NCI-H187 treated with DMSO at 0.1 percent for 48 hours (cell line): ENCODE measurements around the gene STARD7.
"Not testable (repeated sequence)": the region's sequence is repeated elsewhere in the genome, so short reads cannot be mapped to it uniquely, and the experiment has no call there.

Source experiments
- DNase-seq: peaks from one replicate; lab custom pipeline; 2025; lab: John Stamatoyannopoulos, UW

Gene STARD7

DNA sequence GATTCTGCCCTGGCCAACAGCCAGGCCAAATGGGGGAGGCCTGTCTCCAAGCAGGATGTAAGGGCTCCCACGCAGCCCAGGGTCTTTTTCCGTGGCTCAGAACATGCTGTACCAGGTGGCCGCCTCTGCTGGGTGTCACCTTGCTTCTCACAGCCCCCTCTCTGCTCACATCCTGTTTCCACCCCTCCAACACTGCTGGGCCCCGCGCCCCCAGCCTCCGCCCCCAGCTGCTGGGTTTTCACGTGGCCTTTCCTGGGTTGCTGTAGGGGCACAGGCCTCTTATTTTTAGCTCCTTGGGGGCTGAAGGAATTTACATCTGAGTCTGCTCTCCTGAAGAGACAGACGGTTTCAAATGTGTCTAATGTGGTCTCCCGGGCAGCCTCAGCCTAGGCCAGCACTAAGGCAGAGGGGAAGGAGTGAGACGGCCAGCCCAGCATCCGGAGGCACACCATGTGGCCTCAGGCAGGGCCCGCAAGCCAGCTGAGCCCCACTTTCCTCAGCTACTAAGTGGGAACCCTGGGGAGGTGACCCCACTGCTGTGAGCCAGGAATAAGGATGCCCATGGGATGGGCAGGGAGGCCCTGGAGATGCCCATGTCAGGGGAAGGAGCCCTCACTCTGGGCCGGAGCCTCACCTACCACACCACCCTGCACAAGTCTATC, 44.7 kb downstream of the STARD7 start:
- DNase-seq, result no peak

DNA sequence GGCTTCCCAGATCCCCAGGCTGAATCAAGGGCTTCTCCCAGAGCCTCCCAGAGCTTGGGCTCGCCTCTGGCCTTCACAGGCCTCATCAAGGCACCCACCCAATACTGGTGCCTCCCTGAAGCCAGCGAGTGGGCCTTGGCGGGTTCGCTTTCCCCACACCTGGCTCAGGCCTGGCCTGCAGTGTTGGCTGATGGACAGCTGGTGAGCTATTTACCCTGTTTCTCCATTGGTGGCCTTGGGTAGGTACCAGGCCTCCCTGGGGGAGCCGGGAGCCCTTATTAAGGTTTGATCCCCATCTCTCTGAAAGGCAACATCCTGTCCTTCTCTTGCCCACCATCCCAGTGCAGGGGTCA, 45.2 kb downstream of the STARD7 start:
- no peak for DNase-seq

DNA sequence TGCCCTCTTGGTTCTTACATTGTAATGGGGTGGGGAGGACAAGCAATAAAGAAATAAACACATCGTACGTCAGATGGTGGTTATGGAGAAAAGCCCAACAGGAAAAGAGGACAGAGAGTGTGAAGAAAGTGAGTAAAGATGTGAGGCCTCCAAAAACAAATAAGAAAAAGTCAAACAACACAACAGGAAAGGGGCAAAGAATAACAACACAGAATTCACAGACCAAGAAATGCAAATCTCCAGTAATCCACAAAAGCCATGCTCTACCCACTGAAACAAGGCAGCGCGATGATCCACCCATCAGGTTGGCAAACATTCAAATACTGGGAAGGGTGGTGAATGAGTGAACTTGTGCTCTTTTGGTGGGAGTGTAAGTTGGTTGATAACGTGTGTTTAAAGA, 46.7 kb downstream of the STARD7 start:
- no peak for DNase-seq

DNA sequence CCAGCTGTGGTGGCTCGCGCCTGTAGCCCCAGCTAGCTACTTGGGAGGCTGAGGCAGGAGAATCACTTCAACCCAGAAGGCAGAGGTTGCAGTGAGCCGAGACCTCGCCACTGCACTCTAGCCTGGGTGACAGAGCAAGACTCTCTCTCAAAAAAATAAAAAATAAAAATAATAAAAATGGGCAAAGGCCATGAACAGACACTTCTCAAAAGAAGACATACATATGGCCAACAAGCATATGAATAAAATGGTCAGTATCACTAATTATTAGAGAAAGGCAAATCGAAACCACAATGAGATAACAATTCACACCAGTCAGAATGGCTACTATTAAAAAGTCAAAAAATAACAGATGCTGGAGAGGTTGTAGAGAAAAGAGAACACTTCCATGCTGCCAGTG, 48.3 kb downstream of the STARD7 start:
- DNase-seq, result not testable (repeated sequence)

DNA sequence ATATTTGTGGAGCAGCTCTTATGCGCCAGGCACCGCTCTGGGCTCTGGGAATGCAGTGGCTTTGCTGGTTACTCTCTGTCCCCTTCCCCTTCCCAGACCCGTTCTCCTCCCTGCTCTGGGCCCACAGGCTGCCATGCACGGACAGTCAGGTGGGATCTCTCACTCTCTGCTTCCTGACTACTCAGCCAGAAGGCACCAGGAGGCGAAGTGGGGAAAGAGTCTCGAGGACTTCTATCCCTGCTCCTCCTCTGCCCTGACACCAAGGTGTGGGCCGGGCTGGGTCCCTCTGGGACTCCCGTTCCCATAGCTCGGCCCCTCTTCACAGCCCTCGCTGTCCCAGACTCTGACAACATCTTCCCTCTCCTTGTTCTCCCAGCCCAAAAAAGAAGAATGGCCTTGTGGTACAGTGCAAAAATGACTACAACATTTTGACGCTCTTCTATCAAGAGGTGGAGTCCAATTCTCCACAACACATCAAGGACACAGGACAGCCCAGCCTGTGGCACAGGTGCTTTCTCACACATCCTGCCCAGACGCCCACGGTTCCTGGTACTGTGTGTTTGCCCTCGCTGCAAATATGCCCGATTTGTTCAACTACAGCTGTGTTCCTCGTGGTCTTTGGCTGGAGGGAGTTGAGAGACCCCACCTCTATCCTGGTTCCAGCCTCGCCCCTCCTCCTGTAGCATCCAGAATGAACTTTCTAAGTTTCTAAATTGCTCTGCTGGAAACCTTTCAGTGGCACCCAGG, 49.4 kb downstream of the STARD7 start:
- DNase-seq, result no peak

DNA sequence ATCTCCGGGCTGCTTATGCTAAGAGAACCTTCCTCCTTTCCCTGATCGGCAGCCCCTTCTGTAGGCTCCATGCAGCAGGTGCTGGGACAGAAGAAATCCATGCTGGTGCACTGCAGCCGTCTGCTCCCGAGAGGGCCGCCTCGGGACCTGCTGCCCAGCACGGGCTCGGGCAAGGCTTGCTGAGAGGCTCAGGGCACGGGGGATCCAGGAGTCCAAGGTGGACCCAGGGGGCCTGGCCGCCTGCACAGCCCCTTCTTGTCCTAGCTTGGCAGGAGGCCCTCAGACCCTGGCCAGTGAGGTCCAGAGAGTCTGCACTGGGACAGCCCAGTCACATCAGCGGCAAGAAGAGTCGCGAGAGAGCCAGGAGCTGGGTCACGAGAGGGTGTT, 50.1 kb downstream of the STARD7 start:
- no peak for DNase-seq

DNA sequence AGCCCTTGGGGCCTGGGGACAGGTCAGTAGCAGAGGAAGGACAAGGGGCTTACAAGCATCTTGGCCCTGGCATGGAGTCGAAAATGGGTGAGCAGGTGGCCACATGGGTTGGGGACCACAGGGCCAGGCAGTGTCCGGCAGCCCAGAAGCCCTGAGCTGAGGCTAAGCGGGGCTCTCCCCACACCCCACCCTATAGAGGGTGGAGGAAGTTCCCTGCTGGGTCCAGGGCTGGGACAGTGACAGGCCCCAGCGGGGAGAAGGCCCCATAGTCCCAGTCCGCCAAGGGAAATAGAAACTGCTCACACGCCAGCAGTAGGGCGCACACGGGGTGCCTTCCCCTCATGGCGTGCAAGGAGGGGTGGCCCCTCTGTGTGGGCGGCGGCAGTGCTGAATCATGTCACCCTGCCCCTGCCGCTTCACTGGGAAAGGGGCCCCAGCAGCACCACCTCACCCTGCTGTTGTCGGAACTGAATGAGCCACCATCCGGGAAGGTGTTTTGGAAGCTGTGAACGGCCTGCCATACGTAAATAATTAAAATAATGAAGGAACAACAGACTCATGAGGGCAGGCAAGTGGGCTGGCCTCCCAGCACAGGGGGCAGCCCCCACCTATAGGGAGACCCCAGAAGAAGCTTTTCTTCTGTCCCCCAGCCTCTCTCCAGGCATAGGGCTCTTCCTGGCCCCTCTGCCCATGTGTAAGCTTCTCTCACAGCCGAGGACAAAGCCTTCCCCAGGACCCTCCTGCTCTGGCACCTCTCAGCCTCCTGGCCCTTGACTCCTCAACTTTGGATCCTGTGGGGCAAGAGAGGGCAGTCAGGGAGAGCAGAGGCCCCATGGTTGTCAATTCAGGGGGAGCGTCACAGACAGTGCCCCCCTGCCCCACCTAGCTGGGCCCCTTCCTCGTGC, 50.7 kb downstream of the STARD7 start:
- DNase-seq, result no peak

DNA sequence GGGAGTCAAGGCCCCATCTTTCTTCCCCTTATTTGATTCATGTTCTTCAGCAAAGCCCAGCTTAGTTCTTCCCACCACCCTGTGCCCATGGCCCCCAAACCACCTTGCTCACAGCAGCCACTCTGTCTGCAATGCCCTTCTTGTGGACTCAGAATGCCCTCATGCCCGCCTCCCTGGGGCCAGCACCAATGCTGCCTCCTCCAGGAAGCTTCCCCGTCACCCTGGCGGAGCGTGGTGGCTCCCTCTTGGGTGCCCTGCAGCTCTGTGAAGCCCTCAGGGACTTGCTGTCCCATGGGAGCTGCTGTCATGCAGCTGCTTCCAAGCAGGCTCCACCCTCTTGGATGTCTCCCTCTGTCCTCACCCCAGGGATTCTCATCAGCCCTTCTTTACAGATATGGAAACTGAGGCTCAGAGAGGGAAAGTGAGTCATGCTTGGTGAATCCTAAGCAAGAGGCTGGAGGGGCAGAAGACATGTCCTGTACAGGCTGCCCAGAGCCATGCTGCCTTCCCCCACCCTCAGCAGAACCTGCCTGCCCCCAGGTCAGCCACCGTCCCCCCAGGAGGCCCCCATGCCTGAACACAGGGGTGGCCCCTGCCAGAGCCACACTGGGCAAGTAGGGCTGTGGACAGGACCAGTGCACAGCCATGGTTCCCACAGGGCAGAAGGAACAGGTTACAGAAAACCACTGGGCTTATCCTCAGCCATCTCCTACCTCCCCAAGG, 51.5 kb downstream of the STARD7 start:
- DNase-seq, result no peak

DNA sequence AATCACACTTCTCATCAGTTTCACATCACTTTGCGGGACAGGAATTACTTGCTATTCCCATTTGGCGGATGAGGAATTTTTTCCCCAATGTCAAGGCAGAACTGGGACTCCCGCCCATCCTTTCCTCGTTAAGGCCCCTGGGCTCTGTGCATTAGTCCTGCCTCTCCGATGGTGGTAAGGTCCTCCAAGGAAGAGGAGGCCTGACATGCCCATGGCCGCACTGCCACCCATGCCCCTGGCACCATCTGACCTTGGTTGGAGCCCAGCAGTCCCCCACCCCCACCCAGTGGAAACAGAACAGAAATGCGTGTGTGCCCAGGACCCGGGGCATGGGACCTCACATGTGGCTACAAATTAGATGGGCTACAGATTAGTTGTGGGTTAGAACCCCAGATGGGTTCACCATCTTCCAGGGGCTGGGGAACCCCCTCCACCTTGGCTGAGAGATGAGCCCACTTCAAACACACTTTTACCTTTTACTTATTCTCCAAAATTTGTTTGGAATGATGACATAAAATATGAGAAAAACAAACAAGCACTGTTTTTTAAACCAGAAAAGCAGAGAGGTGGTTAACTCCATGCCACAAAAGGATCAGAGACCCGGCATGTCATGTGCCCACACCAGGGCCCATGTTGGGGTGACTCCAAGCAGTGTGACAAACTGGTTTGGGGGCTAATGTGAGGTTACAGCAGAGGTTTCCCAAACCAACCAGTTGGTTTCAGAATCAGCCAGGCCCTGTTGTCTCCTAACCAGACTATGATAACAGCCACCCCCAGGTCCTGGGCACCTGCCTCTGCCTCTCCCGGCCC, 52.4 kb downstream of the STARD7 start:
- DNase-seq, result no peak

DNA sequence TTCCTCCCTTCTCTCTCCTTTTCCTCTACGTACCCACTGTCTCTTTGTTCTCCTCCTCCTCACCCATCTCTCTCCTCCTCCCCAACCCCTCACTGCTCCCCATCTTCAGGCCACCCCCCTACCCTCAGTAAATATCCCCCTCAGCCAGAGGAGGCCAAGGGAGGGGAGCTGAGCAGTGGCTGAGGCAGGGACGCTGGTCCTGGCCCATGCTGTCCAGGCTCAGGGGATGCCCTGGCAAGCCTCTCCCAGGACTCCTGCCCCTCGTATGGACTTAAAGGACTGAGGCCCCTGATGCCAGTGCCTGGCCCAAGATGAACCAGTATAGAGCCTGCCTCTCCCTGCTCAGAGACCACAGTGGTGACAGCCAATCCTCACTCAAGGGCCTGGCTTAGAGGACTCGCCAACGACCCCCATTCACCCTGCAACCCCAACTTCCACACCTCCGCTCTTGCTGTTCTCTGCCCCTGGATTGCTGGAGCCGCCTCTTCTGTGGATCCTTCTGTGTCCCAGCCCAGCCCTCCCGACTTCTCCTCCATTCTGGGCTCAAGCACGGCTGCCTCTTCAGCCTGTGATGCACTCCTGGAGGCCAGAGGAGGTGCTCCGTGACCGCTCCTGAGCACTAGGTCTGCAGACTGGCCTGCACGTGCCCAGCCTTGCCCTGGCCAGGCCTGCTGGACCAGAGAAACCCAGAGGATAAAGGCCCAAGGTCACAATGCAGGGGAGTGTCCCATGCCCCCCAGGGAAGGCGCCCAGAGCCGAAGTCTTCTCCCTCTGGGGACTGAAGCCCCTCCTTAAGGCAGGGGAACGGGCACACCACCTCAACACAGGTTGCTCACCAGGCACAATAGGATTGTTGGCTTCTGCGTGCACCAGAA, 53.9 kb downstream of the STARD7 start:
- DNase-seq, result no peak

DNA sequence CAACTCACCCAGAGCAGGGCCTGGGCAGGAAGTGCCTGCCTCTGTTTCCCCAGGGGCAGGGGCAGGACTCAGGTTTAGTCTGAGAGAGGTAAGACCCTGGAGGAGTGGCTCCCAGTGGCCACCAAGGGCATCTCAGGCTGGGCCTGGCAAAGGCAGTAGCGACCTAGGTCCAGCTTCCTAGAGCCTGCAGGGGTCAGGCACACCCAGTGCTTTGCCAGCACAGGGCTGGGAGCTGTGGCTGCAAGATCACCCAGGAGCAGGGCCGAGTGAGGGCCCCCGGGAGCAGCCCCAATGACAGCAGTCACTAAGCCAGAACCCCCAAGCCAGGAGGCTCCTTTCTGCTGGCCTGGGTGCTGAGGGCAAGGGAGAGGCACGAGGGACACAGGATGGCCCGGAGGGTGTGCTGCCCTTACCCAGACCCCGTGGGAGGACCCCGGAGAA, 54.6 kb downstream of the STARD7 start:
- no peak for DNase-seq

DNA sequence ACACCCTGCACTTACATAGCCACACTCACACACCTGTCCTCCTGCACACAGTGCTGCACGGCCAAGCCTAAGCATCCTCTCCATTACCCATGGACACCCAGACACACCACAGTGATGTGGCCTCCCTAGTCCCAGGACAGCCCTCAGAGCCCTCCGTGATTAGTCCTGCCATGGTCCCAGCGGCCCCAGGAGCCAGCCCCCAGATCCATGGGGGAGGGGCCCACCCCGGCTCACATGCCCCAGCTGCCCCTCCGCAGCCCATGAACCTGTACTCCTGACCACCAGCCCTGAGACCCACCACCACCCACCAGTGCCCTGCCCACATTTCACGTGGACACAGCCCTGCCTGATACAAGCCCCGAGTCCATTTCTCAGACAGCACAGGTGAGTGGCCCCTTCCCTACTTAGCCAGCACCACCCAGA, 55.3 kb downstream of the STARD7 start:
- no peak for DNase-seq

DNA sequence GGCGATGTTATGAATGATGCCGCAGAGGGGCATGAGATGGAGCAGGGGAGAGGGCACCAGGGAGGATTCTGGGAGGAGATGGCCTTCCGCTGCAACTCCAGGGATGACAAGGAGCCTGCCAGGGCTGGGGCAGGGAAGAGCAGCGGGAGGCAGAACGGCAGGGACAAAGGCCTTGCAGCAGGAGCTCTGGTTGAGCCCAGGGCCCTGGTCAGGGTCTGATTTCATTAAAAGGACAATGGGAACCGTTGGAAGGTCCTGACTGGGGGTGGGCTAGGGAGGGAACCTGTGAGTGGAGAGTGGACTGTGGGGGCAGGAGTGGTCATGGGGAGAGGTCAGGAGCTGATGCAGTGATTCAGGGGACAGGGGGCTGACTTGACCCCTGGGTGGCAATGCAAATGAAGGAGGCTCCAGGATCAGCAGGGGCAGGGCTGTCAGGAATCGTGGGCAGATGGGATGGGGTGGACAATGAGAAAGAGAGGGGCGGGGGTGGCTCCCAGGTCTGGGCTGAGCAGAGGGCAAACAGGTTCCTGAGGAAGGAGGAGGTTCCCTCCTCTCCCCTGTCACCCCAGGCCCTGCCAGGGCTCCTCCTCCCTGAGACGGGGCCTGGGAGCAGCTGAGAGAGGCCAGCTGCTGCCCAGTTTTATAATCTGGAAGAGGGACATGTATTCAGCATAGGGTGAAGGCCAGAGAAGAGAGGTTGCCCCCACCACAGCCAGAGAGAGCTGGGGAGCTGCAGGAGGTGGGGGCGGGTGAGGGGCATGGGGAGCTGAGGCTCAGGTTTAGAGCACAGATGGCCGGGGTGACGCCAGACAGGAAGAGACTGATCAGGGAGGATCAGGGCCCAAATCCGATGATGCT, 56.1 kb downstream of the STARD7 start:
- no peak for DNase-seq

DNA sequence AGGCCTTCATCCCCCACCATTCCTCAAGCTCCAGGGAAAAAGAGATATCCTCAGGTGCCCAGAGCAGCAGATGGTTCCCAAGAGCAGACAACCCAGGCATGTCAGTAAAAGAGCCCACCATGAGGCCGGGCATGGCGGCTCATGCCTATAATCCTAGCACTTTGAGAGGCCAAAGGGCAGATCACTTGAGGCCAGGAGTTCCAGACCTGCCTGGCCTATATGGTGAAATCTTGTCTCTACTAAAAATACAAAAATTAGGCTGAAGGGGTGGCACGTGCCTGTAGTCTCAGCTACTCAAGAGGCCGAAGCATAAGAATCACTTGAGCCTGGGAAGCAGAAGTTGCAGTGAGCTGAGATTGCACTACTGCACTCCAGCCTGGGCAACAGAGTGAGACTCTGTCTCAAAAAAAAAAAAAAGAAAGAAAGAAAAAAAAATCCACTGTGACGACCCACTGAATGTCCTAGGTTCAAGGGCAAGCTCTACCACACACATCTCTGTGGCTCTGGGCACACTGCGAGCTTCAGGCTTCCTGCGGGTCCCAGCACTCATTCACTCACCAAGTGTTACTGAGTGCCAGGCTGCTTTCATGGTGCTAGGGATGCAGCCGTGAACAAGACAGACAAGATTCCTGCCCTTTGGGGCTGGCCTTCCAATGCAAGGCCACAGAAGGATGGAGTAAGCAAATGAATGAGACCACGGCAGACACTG, 56.9 kb downstream of the STARD7 start:
- DNase-seq, result no peak

DNA sequence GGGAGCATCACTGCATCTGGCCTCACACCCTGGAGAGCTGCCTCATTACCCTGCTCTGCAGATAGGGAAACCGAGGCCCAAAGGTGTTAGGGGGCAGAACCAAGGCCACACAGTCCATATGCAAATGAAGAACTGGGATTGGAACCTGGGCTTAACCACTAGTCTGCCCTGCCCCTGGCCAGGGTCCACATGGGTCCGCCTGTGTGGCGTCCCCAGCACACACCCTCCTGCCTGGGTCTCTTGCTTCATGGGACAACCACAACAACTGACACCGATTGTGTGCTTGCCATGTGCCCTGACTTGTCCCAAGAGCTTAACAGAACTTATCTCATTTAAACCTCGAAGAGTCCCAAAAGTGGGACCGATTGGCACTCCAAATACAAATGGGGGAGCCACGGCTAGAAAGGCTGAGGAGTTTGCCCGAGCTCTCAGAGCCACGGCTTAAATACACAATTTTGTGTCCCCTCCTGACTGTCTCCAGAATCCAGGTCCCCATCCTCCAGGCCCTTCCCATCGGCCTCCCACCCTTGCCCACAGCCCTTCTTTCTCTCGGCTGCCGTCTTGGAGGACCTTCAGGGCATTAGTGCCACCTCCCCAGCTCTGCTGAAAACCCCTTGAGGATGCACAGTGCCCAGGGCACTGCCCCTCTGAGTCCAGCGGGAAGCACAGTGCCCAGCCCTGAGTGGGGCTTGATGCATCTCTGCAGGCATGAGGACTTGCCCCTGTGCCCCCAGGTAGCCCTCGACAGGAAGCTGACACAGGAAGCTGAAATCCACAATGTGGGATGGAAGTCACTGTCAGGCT, 57.6 kb downstream of the STARD7 start:
- DNase-seq, result no peak

DNA sequence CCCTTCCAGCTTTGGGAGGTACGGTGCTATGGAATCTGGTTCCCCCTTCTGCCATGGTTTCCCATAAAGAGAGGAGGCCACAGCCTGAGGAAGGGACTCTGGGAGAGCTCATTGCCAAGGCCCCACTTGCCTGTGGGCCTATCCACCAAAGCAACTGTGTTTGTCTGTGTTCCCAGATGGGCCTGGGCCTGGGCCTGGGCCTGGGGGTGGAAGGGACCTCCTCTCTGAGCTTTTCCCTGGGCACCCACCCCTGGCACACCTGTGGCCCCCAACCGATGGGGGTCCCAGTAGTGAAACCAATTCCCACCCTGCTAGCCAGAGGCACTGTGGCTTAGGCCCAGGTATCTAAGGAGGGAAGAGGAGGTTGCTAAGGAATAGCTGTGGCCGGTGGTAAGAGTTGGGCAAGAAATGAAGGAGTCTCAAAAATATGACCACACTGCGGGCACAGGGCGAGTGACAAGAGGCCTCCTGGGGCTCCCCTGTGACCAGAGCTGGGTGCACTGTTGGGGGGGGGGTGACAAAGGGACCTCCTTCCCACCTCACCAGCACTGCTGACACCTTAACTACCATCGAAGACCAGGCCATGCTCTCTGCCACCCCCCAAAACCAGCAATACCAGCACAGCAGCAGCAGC, 58.5 kb downstream of the STARD7 start:
- DNase-seq, result no peak
